ENCODE data around the gene CDIPT. TPM values are rescaled to one million over a fixed set of nuclear protein-coding genes. Genes with fewer than 3 reads are reported as not detected.

The CDIPT gene
- total and polyA plus RNA-seq, 2 of the 13 experiments (the other 11 are each of a cell fraction or from before 2014, with no cell fraction given), result 54.9 to 97.5 TPM

DNA sequence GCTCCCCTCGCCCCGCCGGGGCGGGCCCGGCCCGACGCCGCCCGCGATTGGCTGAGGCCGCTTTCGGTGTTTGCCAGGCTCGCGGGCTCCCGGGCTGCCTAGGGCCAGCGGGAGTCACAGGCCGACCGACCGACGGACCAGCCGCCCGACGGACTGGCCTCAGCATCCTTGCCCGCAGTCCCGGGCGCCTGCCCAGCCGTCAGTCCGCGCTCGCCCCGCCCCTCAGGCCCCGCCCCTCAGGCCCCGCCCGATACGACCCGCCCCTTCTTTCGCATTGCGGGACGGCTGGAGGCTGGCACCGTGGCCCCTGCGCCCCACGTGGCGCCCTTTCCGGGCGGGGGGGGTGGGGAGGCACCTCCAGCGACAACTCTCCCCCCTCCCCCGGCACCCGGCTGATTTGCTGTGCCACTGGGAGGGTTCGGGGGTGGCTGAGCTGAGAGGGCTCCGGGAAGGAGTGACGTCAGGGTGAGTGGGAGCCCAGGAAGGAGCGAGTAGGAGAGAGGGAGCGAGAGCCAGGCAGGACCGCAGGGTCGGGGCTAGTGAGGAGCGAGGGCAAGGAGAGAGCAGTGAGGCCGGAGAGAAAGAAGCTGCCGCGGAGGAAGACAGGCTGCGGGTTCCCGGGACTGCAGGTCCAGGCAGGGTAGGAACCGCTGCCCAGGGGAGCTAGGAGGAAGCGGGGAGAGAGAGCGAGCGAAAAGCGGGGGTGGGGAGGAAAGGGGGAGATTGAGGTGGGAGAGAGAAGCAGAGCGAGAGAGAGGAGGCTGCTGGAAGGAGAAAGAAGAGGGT, 37.3 kb upstream of the CDIPT start, which contains the start of gene ASPHD1 (continued):
- TF ChIP-seq, protein P1, sequence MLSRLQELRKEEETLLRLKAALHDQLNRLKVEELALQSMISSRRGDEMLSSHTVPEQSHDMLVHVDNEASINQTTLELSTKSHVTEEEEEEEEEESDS (CRISPR knock-in tag; IDR thresholded peaks at IDR 0.05; ENCODE audit: borderline replicate concordance), result no peak
- no peak; the same call in 1 of the 2 replicates for TF ChIP-seq ZFP82 (CRISPR knock-in tag; IDR thresholded peaks at IDR 0.05; ENCODE audit: borderline replicate concordance)
- TF ChIP-seq KLF9 (CRISPR knock-in tag; IDR thresholded peaks at IDR 0.05; ENCODE audit: low read depth), result no peak
- no peak; the same call in none of the 2 replicates for TF ChIP-seq ZSCAN20 (CRISPR knock-in tag; IDR thresholded peaks at IDR 0.05; ENCODE audit: borderline replicate concordance)
- no peak for TF ChIP-seq ZNF10 (CRISPR knock-in tag; IDR thresholded peaks at IDR 0.05; ENCODE audit: borderline replicate concordance, low read depth)
- no peak; the same call in 1 of the 2 replicates for TF ChIP-seq PAX8 (CRISPR knock-in tag; IDR thresholded peaks at IDR 0.05; ENCODE audit: borderline replicate concordance)
- TF ChIP-seq DR1 (CRISPR knock-in tag; IDR thresholded peaks at IDR 0.05), result no peak; the same call in 1 of the 2 replicates
- peak; percentile 95; the same call in 1 of the 2 replicates for TF ChIP-seq ZMAT3 (CRISPR knock-in tag; conservative IDR thresholded peaks at IDR 0.05)
- peak; percentile 56; the same call in 1 of the 2 replicates for TF ChIP-seq NR2C2 (CRISPR knock-in tag; IDR thresholded peaks at IDR 0.05; ENCODE audit: borderline replicate concordance)
- TF ChIP-seq, protein P2, sequence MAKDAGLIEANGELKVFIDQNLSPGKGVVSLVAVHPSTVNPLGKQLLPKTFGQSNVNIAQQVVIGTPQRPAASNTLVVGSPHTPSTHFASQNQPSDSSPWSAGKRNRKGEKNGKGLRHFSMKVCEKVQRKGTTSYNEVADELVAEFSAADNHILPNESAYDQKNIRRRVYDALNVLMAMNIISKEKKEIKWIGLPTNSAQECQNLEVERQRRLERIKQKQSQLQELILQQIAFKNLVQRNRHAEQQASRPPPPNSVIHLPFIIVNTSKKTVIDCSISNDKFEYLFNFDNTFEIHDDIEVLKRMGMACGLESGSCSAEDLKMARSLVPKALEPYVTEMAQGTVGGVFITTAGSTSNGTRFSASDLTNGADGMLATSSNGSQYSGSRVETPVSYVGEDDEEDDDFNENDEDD (CRISPR knock-in tag; IDR thresholded peaks at IDR 0.05; ENCODE audit: borderline replicate concordance), result peak; percentile 49; the same call in 1 of the 2 replicates
- no peak for TF ChIP-seq JARID2 (CRISPR knock-in tag; IDR thresholded peaks at IDR 0.05; ENCODE audit: insufficient replicate concordance)
- TF ChIP-seq ELF3 (CRISPR knock-in tag; IDR thresholded peaks at IDR 0.05), result peak; percentile 10
- TF ChIP-seq YEATS4 (CRISPR knock-in tag; IDR thresholded peaks at IDR 0.05; ENCODE audit: borderline replicate concordance), result peak; percentile 91; the same call in 1 of the 2 replicates
- TF ChIP-seq, protein P3, sequence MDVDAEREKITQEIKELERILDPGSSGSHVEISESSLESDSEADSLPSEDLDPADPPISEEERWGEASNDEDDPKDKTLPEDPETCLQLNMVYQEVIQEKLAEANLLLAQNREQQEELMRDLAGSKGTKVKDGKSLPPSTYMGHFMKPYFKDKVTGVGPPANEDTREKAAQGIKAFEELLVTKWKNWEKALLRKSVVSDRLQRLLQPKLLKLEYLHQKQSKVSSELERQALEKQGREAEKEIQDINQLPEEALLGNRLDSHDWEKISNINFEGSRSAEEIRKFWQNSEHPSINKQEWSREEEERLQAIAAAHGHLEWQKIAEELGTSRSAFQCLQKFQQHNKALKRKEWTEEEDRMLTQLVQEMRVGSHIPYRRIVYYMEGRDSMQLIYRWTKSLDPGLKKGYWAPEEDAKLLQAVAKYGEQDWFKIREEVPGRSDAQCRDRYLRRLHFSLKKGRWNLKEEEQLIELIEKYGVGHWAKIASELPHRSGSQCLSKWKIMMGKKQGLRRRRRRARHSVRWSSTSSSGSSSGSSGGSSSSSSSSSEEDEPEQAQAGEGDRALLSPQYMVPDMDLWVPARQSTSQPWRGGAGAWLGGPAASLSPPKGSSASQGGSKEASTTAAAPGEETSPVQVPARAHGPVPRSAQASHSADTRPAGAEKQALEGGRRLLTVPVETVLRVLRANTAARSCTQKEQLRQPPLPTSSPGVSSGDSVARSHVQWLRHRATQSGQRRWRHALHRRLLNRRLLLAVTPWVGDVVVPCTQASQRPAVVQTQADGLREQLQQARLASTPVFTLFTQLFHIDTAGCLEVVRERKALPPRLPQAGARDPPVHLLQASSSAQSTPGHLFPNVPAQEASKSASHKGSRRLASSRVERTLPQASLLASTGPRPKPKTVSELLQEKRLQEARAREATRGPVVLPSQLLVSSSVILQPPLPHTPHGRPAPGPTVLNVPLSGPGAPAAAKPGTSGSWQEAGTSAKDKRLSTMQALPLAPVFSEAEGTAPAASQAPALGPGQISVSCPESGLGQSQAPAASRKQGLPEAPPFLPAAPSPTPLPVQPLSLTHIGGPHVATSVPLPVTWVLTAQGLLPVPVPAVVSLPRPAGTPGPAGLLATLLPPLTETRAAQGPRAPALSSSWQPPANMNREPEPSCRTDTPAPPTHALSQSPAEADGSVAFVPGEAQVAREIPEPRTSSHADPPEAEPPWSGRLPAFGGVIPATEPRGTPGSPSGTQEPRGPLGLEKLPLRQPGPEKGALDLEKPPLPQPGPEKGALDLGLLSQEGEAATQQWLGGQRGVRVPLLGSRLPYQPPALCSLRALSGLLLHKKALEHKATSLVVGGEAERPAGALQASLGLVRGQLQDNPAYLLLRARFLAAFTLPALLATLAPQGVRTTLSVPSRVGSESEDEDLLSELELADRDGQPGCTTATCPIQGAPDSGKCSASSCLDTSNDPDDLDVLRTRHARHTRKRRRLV (CRISPR knock-in tag; IDR thresholded peaks at IDR 0.05), result 0 out of 2 replicates have a peak, but pooled peaks have one; percentile 10
- TF ChIP-seq JDP2 (CRISPR knock-in tag; IDR thresholded peaks at IDR 0.05; ENCODE audit: borderline replicate concordance), result peak; percentile 68; the same call in 1 of the 2 replicates
- no peak for TF ChIP-seq PBX2 (CRISPR knock-in tag; IDR thresholded peaks at IDR 0.05)
- TF ChIP-seq, protein P4, sequence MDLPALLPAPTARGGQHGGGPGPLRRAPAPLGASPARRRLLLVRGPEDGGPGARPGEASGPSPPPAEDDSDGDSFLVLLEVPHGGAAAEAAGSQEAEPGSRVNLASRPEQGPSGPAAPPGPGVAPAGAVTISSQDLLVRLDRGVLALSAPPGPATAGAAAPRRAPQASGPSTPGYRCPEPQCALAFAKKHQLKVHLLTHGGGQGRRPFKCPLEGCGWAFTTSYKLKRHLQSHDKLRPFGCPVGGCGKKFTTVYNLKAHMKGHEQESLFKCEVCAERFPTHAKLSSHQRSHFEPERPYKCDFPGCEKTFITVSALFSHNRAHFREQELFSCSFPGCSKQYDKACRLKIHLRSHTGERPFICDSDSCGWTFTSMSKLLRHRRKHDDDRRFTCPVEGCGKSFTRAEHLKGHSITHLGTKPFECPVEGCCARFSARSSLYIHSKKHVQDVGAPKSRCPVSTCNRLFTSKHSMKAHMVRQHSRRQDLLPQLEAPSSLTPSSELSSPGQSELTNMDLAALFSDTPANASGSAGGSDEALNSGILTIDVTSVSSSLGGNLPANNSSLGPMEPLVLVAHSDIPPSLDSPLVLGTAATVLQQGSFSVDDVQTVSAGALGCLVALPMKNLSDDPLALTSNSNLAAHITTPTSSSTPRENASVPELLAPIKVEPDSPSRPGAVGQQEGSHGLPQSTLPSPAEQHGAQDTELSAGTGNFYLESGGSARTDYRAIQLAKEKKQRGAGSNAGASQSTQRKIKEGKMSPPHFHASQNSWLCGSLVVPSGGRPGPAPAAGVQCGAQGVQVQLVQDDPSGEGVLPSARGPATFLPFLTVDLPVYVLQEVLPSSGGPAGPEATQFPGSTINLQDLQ (CRISPR knock-in tag; IDR thresholded peaks at IDR 0.05), result peak; percentile 83; the same call in 1 of the 2 replicates
- no peak for TF ChIP-seq SIN3A (IDR thresholded peaks at IDR 0.05; ENCODE audit: borderline replicate concordance, low read depth, low read length)
